NCI-H460 (cell line): ENCODE results near the gene BNIP1. TPM values are rescaled to one million over a fixed set of nuclear protein-coding genes. Genes with fewer than 3 reads are reported as not detected.

Experiments
- DNase-seq: peaks from one replicate; pipeline ENCODE4 v3.0.0-alpha.2; 2016; ENCODE audit warnings: low read depth; ENCODE audit errors: extremely low read depth
- total RNA-seq: library from RNA; depleted of rRNA; stranded (reverse); fragments of >200 nt; shearing (Covaris generic); gene quantifications from 2 replicates; pipeline ENCODE4 v1.2.3, GENCODE V29; 2014; rRNA removed

Gene BNIP1
- total RNA-seq, 1 experiment from 2014 or later, result 27.0 TPM

GRCh38 chr5:173208296-173208695, 64.0 kb downstream of the BNIP1 start:
- DNase-seq, result no peak

GRCh38 chr5:173210877-173211276, 66.5 kb downstream of the BNIP1 start:
- DNase-seq, result no peak

- no peak for DNase-seq
These were observed 67.0 kb downstream of the BNIP1 start for GRCh38 chr5:173211284-173211683.

- no peak for DNase-seq
These were observed 69.1 kb downstream of the BNIP1 start for GRCh38 chr5:173213236-173213933.

Other genes with a start within 250 kb of the BNIP1 start
- 104 and 105 TPM in 2 replicates for gene RPL26L1, start 185.1 kb upstream of the BNIP1 start, total RNA-seq
- 135 and 154 TPM in 2 replicates for gene ATP6V0E1, start 160.8 kb upstream of the BNIP1 start, total RNA-seq
- gene CREBRF, start 88.2 kb upstream of the BNIP1 start, total RNA-seq, result 4.9 and 5.7 TPM in 2 replicates
- gene NKX2-5, start 90.7 kb downstream of the BNIP1 start, total RNA-seq, result not detected in 2 replicates
- 96.3 and 128 TPM in 2 replicates for gene STC2, start 183.9 kb downstream of the BNIP1 start, total RNA-seq